GM18909 (cell line): ENCODE measurements around the gene FBXL13.
A peak's percentile ranks its signal among the peaks of the same experiment; 100 is the strongest.
"Not testable (repeated sequence)": the region's sequence is repeated elsewhere in the genome, so short reads cannot be mapped to it uniquely, and the experiment has no call there.

Source experiments
- ATAC-seq: cut with Tn5 transposase; IDR thresholded peaks from one replicate; pipeline ENCODE4 v1.9.1; 2021; ENCODE audit warnings: mild to moderate bottlenecking; ENCODE audit not compliant: unreplicated experiment, poor library complexity

FBXL13 gene

DNA sequence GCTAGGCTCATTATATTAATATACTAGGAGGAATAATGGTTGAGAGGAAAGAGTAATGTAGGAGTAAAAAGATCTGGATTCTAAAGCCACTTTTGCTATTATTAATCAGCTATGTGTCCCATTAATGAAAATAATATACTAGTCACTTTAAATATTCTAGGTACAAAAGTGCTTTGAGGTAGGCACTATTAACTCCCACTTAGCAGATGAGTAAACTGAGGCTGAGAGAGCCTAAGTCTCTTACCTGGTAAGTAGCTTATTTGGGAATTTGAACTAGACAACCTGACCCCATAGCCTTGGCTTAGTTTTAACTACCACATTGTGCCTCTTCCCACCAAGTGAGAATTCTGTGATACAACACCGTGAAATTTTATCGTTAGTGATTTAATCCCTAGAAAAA is 6.3 kb upstream of the FBXL13 start:
- no peak for ATAC-seq

GRCh38 chr7:103079836-103080235 is 5.2 kb upstream of the FBXL13 start:
- ATAC-seq, result no peak

GRCh38 chr7:103078226-103078625 is 3.6 kb upstream of the FBXL13 start:
- not testable (repeated sequence) for ATAC-seq

- no peak for ATAC-seq
These were observed 2.7 kb upstream of the FBXL13 start for GRCh38 chr7:103077318-103077717.

GRCh38 chr7:103076764-103077163 is 2.2 kb upstream of the FBXL13 start:
- no peak for ATAC-seq

GRCh38 chr7:103075337-103075918 is 832 bp upstream of the FBXL13 start:
- peak; percentile 54 for ATAC-seq

- no peak for ATAC-seq
These were observed 542 bp downstream of the FBXL13 start for GRCh38 chr7:103073989-103074518.

DNA sequence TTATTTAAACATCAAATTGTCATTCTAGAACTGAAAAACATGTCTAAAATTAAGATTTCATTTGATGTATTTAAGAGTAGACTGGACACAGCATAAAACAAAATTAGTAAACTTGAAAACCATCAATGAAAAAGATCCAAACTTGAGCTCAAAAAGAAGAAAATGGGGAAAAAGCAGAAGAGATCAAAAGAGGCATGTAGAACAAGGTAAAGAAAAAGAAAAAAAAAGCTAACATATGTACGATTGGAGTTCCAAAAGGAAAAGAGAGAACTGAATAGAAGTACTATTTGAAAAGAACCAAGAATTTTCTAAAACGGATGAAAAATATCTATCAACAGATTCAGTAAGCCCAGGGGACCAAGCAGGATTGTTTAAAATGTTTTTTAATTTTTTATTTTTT is 3.6 kb downstream of the FBXL13 start:
- no peak for ATAC-seq

DNA sequence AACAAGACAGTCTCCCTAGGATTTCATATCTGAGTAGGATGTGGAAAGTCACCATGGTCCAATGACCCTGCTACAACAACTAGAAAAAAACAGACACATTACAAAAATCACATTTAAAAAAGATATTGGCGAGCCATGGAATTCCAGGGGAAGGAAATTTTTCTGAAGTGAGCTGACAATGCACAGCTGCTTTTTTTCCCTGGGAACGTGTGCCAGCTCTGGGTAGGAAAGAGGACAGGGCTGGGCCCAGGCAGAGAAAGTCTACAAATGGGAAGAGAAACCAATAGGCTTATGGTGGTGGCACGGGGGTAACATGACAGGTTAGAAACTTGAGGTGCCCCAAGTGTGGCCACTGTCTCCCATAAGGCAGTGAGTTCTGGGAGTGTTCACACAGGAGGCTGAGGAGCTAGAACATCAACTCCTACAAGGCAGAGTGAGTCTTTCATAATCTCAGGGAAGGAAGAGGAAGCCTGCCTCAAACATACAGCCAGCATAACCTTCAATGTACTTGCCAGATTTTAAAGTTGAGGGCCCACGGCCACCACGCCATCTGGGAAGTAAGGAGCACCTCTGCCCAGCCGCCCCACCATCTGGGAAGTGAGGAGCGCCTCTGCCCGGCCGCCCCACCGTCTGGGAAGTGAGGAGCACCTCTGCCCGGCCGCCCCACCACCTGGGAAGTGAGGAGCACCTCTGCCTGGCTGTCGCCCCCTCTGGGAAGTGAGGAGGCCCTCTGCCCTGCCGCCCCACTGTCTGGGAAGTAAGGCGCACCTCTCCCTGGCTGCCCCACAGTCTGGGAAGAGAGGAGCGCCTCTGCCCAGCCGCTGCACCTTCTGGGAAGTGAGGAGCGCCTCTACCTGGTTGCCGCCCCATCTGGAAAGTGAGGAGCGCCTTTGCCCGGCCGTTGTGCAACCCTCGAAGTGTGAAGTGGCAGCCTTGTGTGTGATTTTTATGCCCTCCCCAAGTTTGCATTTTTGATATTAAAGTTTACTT is 5.9 kb downstream of the FBXL13 start:
- ATAC-seq, result no peak

- ATAC-seq, result no peak
These were observed 8.9 kb downstream of the FBXL13 start for GRCh38 chr7:103065667-103066066.

DNA sequence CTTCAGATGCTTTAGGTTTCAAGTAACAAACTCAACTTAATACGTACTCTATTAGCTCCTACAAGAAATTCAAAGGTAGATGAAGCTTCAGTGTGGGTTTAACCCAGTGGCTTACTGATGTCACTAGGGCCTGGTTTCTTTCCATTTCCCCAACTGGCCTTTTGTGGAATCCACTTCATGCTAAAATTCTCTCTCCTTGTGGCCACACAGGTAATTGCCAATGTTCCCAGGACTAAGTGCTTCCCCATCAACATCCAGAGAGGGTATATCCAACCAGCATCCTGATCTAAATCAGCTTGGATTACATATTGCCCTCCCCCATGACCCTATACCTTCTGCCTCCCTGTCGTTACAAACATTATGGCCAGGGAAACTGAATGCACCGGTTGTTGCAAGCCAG is 10.7 kb downstream of the FBXL13 start:
- no peak for ATAC-seq

DNA sequence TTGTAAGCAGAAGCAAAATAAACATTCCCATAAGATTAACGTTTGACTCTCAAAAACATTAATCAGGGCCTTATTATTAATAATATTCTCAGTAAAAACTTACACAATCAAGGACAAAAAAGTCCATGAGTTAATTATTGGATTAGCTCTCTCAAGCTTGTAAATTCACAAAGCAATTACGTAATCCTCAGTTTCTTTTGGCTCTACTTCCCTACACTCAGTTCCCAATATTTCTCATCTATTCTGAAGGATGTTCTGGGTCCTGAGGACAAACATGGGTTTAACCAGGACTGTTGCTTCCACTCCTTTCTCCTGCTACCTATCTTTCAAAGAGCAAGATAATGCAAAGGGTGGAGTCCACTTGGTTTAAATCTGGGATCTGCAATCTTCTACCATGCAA is 15.1 kb downstream of the FBXL13 start:
- no peak for ATAC-seq

DNA sequence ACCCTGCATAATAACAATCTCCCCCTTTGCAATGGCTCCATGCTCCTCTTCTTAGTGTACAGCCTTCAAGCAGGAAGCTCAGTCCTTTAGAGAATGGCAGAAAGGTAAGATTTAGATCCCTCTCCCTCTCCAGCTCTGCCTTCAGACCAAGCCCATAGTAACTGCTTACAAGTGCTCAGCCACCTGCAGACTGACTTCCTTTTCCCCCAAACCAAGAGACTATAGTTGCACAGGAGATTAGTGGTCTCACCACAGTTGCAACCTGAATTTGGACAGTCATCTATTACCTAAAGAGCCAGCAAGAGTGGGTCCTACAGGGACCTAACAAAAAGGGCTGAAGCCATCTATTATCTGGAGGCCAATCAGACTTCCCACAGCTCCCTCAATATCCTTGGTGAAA is 16.5 kb downstream of the FBXL13 start:
- no peak for ATAC-seq

GRCh38 chr7:103056006-103056405 is 18.6 kb downstream of the FBXL13 start:
- ATAC-seq, result not testable (repeated sequence)

DNA sequence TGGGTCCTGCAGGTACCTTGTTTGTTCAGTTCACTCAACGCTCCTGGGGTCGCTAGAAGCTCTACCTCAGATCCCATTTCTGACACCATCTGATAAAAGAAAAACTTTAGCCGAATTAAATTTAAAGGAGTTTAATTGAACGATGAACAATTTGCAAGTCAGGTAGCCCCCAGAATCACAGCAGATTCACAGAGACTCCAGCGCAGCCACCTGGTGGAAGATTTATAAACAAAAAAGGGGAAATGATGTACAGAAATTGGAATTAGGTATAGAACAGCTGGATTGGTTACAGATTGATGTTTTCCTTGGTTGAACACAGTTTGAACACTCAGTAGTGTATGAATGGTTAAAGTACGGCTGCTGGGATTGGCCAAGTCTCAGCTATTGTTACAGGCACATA is 23.1 kb downstream of the FBXL13 start:
- no peak for ATAC-seq

DNA sequence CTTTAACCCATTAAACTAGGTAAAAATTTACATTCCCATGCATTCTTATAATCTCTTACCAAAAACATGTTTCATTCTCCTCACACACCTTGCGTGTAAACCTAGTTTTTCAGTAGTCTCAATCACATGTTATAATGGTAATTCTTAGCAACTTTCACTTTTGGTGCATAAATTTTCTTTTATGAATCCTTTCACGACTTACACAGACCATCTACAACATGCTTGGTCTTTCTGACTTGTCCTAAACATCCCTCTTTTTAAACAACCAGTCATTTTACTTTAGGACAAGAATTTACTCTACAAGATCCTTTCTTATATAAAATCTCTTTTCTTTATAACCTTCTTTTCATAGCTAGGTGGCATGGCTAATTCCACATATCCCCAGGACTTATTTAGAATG is 25.8 kb downstream of the FBXL13 start:
- ATAC-seq, result no peak

GRCh38 chr7:103041815-103042214 is 32.8 kb downstream of the FBXL13 start:
- not testable (repeated sequence) for ATAC-seq

DNA sequence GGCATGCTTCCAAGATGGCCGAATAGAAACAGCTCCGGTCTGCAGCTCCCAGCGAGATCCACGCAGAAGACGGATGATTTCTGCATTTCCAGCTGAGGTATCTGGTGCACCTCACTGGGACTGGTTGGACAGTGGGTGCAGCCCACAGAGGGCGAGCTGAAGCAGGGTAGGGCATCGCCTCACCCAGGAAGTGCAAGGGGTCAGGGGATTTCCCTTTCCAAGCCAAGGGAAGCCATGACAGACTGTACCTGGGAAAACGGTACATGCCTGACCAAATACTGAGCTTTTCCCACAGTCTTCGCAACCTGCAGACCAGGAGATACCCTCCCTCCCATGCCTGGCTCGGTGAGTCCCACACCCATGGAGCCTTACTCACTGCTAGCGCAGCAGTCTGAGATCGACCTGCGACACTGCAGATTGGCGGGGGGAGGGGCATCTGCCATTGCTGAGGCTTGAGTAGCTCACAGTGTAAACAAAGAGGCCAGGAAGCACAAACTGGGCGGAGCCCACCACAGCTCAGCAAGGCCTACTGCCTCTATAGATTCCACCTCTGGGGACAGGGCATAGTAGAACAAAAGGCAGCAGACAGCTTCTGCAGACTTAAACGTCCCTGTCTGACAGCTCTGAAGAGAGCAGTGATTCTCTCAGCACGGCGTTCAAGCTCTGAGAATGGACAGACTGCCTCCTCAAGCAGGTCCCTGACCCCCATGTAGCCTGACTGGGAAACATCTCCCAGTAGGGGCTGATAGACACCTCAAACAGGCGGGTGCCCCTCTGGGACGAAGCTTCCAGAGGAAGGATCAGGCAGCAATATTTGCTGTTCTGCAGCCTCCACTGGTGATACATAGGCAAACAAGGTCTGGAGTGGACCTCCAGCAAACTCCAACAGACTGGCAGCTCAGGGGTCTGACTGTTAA is 36.5 kb downstream of the FBXL13 start:
- not testable (repeated sequence) for ATAC-seq

DNA sequence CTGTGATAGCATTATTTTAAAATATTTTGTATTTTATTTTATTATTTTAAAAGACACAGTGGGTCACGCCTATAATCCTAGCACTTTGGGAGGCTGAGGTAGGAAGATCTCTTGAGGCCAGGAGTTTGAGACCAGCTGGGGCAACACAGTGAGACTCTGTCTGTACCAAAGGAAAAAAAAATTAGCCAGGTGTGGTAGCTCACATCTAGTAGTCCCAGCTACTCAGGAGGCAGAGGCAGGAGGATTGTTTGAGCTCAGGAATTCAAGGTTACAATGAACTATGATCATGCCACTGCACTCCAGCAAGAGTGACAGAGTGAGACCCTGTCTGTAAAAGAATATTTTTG is 37.1 kb downstream of the FBXL13 start:
- no peak for ATAC-seq

GRCh38 chr7:103034318-103034717 is 40.3 kb downstream of the FBXL13 start:
- ATAC-seq, result not testable (repeated sequence)
